ENCODE results near the gene ZNF697.

Gene ZNF697

DNA sequence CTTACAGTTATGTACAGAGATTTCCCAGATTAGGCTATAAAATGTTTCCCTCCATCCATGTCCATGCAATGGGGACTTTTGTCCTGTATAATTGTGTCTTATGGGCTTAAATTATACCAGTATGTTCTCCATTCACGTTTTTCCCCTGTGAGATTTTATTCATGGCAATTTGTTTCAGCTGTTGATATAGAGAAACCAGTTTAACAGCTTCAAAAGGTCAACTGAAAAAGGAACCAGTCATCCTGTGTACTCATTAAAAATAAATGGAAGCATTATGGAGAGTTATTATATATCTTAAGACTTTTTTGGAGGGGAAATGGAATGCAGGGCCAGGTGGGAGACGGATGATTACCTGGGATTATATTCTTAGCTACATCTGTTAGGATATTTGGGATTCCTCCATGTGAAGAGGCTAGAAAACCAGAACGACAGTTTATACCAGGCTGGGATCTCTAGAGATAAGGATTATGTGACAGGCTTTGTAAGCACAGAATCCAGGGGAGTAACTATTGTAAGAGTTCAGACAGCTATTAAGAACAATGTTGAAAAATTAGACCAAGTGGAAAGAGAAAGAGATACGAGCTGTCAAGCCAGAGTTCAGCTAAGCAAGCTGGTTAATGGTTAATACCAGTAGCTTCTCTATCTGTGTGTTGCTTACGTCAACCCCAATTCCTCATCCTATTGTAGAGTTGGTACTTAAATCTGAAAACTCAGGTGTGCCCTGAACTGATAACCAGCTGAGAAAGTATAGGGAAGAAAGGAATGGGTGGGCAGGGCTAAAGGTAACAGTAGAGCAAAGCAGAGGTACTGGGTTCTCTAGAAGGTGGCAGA, 12.4 kb upstream of the ZNF697 start:
- no peak overlapping the region for H3K4me3 ChIP-seq (ENCODE audit: low read length)
- H3K9ac ChIP-seq (ENCODE audit: low read depth, low read length), result no peak overlapping the region
- no peak overlapping the region for H3K4me2 ChIP-seq (ENCODE audit: low read length)
- H3K27me3 ChIP-seq (ENCODE audit: control insufficient read depth, insufficient read depth, low read length), result peaks cover 72% of the 10 kb centered on the region
- no peaks in the 10 kb centered on the region for H3K36me3 ChIP-seq (ENCODE audit: insufficient read depth, low read length)
- no peaks in the 10 kb centered on the region for H3K9me3 ChIP-seq (replicated peaks; ENCODE audit: low read length)
- no peaks in the 10 kb centered on the region for H3K4me1 ChIP-seq (ENCODE audit: control insufficient read depth, insufficient read depth, low read length)

DNA sequence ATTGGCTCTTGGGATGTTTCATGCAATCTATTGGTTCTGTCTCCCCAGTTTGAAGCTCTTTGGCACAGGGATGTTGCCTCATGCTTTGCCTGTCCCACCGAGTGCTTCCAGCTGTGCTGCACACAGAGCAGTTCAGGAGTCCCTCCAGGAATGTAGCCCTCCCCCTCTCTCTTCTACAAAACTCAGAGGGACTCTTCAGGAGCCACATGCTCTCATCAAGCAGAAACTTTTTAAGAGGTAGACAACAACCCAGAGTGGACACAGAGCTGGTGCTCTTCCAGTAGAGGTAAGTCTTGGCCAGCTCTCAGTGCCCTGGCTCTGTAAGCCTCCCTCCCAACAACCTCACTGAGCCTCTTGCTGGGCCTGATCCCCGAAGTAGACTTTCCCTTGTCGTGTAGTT, 11.6 kb upstream of the ZNF697 start:
- Histone ChIP-seq H3K4me2 (ENCODE audit: low read length) (no peak overlapping the region), H3K36me3 (ENCODE audit: insufficient read depth, low read length) (no peaks in the 10 kb centered on the region), H3K9ac (ENCODE audit: low read depth, low read length) (no peak overlapping the region), H3K4me1 (ENCODE audit: control insufficient read depth, insufficient read depth, low read length) (no peaks in the 10 kb centered on the region), H3K9me3 (replicated peaks; ENCODE audit: low read length) (no peaks in the 10 kb centered on the region), H3K27me3 (ENCODE audit: control insufficient read depth, insufficient read depth, low read length) (peaks cover 73% of the 10 kb centered on the region), H3K4me3 (ENCODE audit: low read length) (no peak overlapping the region)

DNA sequence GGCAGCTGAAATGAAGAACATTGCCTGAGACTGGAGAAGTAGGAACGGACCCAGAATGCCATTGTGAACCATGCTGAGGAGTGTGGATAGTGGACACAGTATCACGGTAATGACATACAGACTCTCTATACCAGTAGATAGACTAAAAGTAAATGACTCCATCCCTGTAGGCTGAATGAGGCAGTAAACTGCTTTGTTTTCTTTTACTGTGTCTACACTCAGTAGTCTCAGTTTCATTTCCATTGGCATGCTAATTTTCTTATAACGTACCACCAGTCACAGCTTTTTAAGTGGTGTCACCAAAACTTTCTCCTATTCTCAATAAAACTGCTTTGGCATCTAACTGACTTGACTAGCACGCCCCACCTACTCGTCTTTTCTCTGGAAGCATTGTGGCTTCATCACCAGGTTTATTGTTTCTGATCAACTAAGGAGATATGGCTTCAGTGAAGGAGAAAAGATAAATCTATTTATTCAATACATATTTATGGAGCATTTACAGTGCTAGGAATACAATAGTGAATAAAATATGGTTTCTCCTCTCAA, 8.4 kb upstream of the ZNF697 start:
- no peaks in the 10 kb centered on the region for H3K36me3 ChIP-seq (ENCODE audit: insufficient read depth, low read length)
- H3K4me2 ChIP-seq (ENCODE audit: low read length), result no peak overlapping the region
- no peak overlapping the region for H3K4me3 ChIP-seq (ENCODE audit: low read length)
- no peak overlapping the region for H3K9ac ChIP-seq (ENCODE audit: low read depth, low read length)
- no peaks in the 10 kb centered on the region for H3K4me1 ChIP-seq (ENCODE audit: control insufficient read depth, insufficient read depth, low read length)
- H3K27me3 ChIP-seq (ENCODE audit: control insufficient read depth, insufficient read depth, low read length), result peaks cover 80% of the 10 kb centered on the region
- no peaks in the 10 kb centered on the region for H3K9me3 ChIP-seq (replicated peaks; ENCODE audit: low read length)

DNA sequence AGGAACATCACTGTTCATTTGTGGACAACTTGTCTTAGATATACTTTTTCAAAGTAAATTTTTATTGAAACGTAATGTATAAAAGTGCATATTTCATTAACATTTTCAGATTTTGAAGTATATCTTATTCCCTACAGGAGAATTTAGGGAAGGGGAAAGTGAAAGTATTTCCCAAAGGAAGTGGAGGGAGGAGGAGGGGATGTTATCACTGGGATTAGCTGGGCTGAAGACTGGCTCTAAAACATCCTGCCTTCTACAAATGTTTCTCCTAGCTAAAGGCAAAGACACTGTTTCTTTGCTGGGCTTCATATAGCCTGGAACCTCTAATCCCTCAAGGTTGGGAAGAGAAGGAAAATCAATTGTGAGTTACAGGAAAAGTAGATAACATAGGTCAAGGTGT, 7.1 kb upstream of the ZNF697 start:
- Histone ChIP-seq H3K36me3 (ENCODE audit: insufficient read depth, low read length) (no peaks in the 10 kb centered on the region), H3K27me3 (ENCODE audit: control insufficient read depth, insufficient read depth, low read length) (peaks cover 81% of the 10 kb centered on the region), H3K9ac (ENCODE audit: low read depth, low read length) (no peak overlapping the region), H3K4me3 (ENCODE audit: low read length) (no peak overlapping the region), H3K4me2 (ENCODE audit: low read length) (no peak overlapping the region), H3K9me3 (replicated peaks; ENCODE audit: low read length) (no peaks in the 10 kb centered on the region), H3K4me1 (ENCODE audit: control insufficient read depth, insufficient read depth, low read length) (no peaks in the 10 kb centered on the region)

DNA sequence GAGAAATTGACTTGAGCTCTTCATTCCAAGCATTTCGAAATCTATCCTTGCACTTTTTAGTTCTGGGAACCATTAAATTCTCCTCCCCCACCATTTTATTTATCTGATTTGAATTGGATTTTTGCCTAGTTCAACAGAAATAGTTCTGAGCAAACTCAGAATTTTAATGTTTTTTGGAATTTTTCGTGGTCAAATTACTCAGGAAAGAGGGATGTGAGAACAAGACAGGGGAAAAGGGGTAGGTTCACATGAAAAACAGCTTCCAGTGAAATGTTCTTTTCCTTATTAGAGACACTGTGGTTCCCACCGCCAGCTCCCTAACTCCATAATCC, 5.7 kb upstream of the ZNF697 start:
- peaks cover 3% of the 10 kb centered on the region for H3K4me1 ChIP-seq (ENCODE audit: control insufficient read depth, insufficient read depth, low read length)
- H3K4me2 ChIP-seq (ENCODE audit: low read length), result no peak overlapping the region
- H3K9ac ChIP-seq (ENCODE audit: low read depth, low read length), result no peak overlapping the region
- H3K27me3 ChIP-seq (ENCODE audit: control insufficient read depth, insufficient read depth, low read length), result peaks cover 70% of the 10 kb centered on the region
- H3K36me3 ChIP-seq (ENCODE audit: insufficient read depth, low read length), result no peaks in the 10 kb centered on the region
- no peak overlapping the region for H3K4me3 ChIP-seq (ENCODE audit: low read length)
- H3K9me3 ChIP-seq (replicated peaks; ENCODE audit: low read length), result no peaks in the 10 kb centered on the region

DNA sequence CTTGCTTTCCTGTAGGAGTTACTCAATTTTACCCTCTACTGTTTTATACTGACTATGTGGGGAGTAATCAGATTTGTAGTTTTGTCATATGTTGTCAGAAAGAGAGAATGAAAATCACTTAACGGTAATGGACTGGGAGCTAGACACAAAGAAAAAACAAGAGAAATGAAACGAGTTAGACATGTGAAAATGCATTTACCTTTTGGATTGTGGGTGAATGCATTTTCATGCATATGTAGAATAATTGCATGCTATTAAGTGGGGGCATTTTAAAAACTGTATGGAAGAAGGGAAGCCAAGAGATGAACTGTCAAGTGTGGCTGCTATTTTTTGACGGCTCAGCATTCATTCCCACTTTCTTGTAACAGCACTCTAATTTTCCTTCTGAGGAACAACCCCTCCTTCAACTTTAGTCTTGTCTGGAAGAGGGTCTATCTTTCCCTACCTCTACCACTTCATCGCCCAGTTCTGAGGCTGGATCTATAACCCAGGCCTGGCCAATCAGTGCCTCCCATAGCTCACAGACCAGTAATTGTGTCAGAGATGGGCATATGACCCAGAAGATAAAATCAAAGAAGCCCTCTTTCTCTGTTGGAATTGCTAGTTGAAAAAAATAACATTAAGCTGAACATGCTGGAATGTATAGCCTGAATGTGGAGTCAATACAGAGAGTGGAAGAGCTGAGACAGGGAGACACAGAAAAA, 5.2 kb upstream of the ZNF697 start:
- Histone ChIP-seq H3K9me3 (replicated peaks; ENCODE audit: low read length) (no peaks in the 10 kb centered on the region), H3K9ac (ENCODE audit: low read depth, low read length) (no peak overlapping the region), H3K27me3 (ENCODE audit: control insufficient read depth, insufficient read depth, low read length) (peaks cover 70% of the 10 kb centered on the region), H3K4me2 (ENCODE audit: low read length) (no peak overlapping the region), H3K4me3 (ENCODE audit: low read length) (no peak overlapping the region), H3K4me1 (ENCODE audit: control insufficient read depth, insufficient read depth, low read length) (peaks cover 4% of the 10 kb centered on the region), H3K36me3 (ENCODE audit: insufficient read depth, low read length) (no peaks in the 10 kb centered on the region)

DNA sequence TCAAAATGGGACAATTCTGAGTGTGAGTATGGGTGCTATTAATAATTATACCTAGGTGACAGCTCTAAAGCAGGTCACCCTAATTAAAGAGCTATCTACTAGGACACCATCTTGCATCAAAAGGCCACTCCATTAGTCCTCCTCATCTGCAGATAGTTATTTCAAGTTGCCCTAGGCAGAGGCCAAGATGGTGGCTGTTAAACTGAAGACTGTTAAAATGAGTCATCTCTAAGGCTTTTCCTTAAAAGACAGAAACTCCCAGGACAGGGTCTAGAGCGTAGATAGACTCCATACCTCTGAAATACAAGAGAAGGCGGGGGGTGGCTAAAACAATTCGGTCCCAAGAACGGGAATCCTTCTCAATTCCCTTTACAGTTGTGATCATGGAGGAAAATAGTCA, 4.5 kb upstream of the ZNF697 start:
- no peak overlapping the region for H3K4me3 ChIP-seq (ENCODE audit: low read length)
- H3K4me2 ChIP-seq (ENCODE audit: low read length), result no peak overlapping the region
- no peaks in the 10 kb centered on the region for H3K36me3 ChIP-seq (ENCODE audit: insufficient read depth, low read length)
- H3K4me1 ChIP-seq (ENCODE audit: control insufficient read depth, insufficient read depth, low read length), result peaks cover 4% of the 10 kb centered on the region
- H3K9me3 ChIP-seq (replicated peaks; ENCODE audit: low read length), result no peaks in the 10 kb centered on the region
- H3K27me3 ChIP-seq (ENCODE audit: control insufficient read depth, insufficient read depth, low read length), result peaks cover 70% of the 10 kb centered on the region
- no peak overlapping the region for H3K9ac ChIP-seq (ENCODE audit: low read depth, low read length)

DNA sequence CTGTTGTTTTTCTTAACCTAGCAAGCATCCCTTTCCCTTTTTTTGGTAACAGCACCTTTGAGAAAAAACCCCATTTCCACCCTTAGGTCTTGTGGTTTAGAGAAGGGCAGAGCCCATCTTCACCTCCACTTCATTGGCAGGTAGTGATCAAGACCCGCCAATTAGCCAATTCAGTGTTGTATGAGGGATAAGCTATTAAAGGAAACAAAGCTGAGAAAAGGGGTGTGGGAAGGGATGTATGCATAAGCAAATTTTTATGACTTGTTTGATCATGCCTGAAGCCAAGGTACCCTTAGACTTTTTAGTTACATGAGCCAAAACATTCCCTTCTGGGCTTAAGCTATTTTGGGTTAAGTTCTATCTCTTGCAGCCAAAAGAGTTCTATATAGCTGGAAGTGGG, 3.6 kb upstream of the ZNF697 start:
- Histone ChIP-seq H3K4me2 (ENCODE audit: low read length) (no peak overlapping the region), H3K36me3 (ENCODE audit: insufficient read depth, low read length) (no peaks in the 10 kb centered on the region), H3K27me3 (ENCODE audit: control insufficient read depth, insufficient read depth, low read length) (peaks cover 60% of the 10 kb centered on the region), H3K9me3 (replicated peaks; ENCODE audit: low read length) (no peaks in the 10 kb centered on the region), H3K4me1 (ENCODE audit: control insufficient read depth, insufficient read depth, low read length) (peaks cover 7% of the 10 kb centered on the region), H3K9ac (ENCODE audit: low read depth, low read length) (no peak overlapping the region), H3K4me3 (ENCODE audit: low read length) (no peak overlapping the region)

DNA sequence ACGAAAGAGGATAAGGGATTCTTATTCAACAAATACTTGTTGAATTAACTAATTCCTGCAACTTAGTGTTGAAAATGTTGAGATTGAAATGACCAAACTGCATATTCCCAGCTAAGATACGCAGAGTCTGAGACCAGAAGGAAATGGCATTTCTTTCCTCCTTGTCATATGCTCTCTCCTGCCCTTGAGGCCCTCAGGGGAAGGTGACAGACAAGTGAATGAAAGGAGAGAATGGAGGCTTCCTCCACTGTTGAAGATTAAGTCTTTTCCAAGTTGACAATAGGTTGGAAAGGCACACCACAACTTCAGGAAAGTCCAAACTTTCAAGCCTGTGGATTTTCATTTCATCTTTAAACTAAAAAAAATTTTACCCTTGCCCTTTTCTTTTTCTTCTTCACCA, 3.1 kb upstream of the ZNF697 start:
- H3K4me3 ChIP-seq (ENCODE audit: low read length), result no peak overlapping the region
- no peaks in the 10 kb centered on the region for H3K9me3 ChIP-seq (replicated peaks; ENCODE audit: low read length)
- H3K4me2 ChIP-seq (ENCODE audit: low read length), result no peak overlapping the region
- no peak overlapping the region for H3K9ac ChIP-seq (ENCODE audit: low read depth, low read length)
- peaks cover 12% of the 10 kb centered on the region for H3K4me1 ChIP-seq (ENCODE audit: control insufficient read depth, insufficient read depth, low read length)
- H3K36me3 ChIP-seq (ENCODE audit: insufficient read depth, low read length), result no peaks in the 10 kb centered on the region
- peaks cover 55% of the 10 kb centered on the region for H3K27me3 ChIP-seq (ENCODE audit: control insufficient read depth, insufficient read depth, low read length)

DNA sequence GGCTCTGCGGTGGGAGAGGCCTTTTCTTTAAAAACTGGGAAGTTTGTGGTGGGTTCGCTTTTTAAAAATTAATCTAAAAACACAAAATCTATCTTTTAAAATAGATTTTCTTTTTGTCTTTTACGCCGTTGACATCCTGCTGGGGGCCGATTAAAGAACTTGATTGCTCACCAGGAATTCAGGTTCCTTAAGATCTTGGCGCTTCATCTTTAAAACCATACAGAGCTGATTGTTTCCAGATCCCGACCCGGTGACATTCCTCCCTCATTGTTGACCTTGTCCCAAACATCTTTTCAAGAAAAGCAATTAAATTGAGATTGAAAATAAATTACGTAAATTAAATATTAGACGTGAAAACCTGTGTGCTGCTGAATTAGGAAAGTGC, 546 bp upstream of the ZNF697 start:
- Histone ChIP-seq H3K9ac (ENCODE audit: low read depth, low read length) (peak overlapping the region; percentile 90), H3K4me2 (ENCODE audit: low read length) (peak overlapping the region; percentile 88), H3K9me3 (replicated peaks; ENCODE audit: low read length) (no peaks in the 10 kb centered on the region), H3K4me3 (ENCODE audit: low read length) (peak overlapping the region; percentile 96), H3K4me1 (ENCODE audit: control insufficient read depth, insufficient read depth, low read length) (peaks cover 21% of the 10 kb centered on the region), H3K27me3 (ENCODE audit: control insufficient read depth, insufficient read depth, low read length) (peaks cover 32% of the 10 kb centered on the region), H3K36me3 (ENCODE audit: insufficient read depth, low read length) (no peaks in the 10 kb centered on the region)

DNA sequence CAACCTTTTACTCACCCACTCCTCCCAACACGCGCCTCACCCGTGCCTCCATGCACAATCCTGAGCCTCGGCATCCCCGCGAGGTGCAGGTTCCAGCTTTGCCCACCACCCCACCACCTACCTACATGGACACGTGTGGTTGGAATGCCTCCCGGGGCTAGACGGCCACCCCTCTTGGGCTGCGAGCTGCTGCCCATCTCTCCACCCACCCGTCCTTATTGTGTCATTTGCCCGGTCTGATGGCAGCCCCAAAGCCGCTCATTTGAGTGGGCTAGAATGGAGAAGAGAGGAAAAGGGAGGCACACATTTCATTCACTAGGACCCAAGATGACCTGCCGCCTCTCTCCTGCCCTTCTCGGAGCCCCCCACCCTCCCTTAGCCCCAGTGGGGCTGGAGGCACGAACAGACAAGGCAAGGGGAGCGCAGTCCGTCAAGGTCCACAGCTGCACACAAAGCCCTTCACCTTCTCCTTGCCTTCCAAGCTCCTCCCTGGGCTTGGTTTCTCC, 785 bp downstream of the ZNF697 start:
- peaks cover 21% of the 10 kb centered on the region for H3K27me3 ChIP-seq (ENCODE audit: control insufficient read depth, insufficient read depth, low read length)
- H3K9ac ChIP-seq (ENCODE audit: low read depth, low read length), result peak overlapping the region; percentile 90
- H3K4me3 ChIP-seq (ENCODE audit: low read length), result peak overlapping the region; percentile 96
- peak overlapping the region; percentile 88 for H3K4me2 ChIP-seq (ENCODE audit: low read length)
- no peaks in the 10 kb centered on the region for H3K36me3 ChIP-seq (ENCODE audit: insufficient read depth, low read length)
- peaks cover 21% of the 10 kb centered on the region for H3K4me1 ChIP-seq (ENCODE audit: control insufficient read depth, insufficient read depth, low read length)
- H3K9me3 ChIP-seq (replicated peaks; ENCODE audit: low read length), result no peaks in the 10 kb centered on the region

All from skeletal muscle satellite cell (primary cell).